GM20431 (cell line): ENCODE measurements around the gene TMEM215.

Source experiments
- in situ Hi-C: fragments of 300-500 bp; cut with MseI, MboI; formaldehyde crosslinking; loops from one replicate; pipeline ENCODE4 v1.15.0; 2020; ENCODE audit warnings: low sequenced_read_pairs; ENCODE audit not compliant: unreplicated experiment

TMEM215 gene, protein sequence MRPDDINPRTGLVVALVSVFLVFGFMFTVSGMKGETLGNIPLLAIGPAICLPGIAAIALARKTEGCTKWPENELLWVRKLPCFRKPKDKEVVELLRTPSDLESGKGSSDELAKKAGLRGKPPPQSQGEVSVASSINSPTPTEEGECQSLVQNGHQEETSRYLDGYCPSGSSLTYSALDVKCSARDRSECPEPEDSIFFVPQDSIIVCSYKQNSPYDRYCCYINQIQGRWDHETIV

DNA sequence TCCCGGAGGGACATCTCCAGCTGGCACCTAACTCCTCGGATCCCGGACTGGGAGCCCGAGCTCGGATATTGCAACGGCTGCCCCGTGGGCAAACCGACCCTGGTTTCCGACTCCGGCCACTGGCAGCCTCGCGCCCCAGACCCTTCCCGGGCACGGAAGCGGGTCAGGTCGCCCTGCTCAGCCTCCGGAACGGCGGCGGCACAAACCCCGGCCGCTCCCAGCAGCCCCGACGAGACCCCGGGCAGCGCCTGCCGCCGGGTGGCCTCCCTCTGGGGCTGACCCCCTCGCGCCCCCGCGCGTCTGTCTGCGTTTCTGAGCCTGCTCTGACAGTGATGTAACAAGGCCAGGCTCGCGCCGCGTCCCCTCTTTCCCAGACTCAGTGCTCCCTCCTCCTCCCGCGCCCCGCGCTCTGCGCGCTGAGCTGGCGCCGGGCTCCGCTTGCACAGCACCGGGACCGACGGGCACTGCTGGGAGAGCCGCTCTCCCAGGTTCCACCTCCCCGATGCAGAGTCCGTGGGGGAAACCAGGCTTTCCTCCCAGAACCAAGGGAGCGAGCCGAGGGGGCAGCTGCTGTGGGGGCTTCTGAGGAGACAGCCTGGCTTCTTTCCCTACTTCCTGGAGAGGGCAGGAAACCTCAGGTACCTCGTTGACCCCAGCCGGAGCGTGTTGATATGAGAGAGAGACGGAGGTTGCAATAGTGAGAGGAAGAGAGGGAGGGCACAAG lies at the start of gene TMEM215:
Gene TMEM215, plus strand, starts transcription at position 373 of the 724 bp plus-strand sequence. CDS start 644 bp downstream, outside the sequence.
- in situ Hi-C loops = loop anchor here (25.0 kb wide), 1 partner anchor 104 kb away; no protein-coding TSS in a partner anchor

DNA sequence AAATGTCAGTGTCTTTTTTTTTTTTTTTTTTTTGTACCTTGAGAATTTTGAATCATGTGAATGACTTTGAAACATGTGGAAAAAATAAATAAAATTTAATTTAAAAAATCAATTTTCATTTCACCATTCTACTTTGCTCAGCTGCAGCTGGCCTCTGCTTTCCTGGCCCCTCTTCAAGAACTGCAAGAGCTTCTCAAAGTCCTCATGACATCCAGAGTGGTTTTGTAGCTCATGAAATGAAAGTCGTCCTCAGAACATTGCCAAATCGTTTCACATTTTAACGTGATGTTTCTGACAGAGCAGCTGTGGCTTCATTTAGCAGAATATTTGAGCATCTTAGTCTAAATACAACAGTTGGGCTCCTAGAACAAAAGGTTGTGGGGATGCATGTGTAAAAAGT lies 47.9 kb upstream of the TMEM215 start:
- in situ Hi-C loops = no loop called here

DNA sequence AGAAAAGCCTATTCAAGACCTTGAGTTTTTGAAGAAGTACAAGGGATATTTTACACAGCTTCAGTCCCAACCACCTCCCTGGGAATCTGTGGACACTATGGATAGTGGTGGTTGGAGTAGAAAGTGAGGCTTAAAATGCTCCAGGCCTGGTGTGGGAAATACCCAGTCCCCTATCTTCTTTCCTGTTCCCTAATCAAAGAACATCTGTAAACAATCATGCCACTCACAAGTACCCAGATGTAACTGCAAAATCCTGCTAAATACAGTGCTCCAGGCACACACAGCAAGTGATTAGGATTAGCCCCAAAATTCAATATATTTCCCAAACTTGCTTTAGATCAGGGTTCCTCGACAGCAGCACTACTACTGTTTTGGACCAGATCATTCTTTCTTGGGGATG lies 46.0 kb upstream of the TMEM215 start:
- in situ Hi-C loops = no loop called here

DNA sequence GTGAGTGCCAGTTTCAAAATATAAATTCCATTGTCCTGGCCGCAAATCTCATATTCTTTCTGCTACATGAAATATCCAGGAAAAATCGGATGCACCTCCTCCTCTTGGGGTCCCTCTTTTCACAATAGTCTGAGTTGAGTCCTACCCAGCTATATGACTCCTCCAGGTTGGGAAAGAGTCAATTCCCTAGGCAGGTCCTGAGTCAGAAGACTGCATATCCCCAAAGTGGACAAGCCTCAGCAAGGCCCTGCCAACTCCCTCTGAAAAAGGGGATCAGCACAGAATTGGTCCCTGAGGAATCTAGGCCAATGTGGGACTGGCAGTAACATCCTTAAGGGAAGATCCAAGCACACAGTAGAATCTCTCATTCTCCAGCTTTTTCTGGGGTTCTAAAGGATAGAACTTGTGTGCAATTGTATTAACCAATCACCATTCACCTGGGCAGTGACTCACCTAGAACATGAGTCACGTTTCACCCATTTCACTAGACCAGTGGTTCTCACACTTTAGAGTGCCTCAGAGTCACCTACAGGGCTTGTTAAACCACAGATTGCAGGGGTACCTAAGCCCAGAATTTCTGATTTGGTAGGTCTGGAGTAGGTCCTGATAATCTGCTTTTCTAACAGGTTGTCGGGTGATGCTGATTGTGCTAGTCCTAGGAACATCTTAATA lies 44.7 kb upstream of the TMEM215 start:
- in situ Hi-C loops = no loop called here

DNA sequence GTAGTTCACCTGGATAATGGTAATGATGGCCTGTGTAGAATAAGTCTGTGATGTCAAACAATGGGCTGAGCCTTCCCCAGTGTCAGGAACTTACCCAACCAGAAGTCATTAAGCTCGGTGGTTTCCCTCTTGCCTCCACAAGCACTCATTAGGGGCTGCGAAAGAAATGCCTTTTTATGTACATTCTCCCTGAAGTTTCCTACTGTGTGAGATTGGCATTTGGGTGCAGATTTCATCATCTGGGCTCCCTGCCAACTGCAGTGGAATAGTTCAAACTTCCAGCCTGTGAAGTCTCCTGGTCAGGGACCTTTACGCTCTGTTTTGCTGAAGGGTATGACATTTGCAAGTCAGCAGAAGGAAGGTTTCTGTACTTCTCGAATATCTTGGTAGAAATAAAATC lies 41.6 kb upstream of the TMEM215 start:
- in situ Hi-C loops = no loop called here

DNA sequence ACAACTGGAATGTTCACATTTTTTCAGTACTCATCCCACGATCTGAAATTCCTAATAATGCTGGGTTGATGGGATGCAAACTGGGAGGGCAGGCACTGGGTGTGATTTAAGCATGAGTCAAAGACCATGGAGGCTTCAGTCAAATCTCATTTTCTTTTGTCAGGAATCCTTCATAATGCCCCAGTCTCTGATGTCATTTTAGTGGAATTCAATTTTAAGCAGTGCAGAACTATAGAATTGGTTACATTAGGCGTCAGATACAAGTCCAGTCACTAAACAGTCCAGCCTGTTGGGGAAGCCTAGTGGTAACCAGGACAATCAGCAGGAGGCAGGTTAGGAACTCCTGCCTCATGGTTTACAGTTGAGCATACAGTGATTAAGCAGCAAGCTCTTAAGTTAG lies 41.0 kb upstream of the TMEM215 start:
- in situ Hi-C loops = no loop called here

DNA sequence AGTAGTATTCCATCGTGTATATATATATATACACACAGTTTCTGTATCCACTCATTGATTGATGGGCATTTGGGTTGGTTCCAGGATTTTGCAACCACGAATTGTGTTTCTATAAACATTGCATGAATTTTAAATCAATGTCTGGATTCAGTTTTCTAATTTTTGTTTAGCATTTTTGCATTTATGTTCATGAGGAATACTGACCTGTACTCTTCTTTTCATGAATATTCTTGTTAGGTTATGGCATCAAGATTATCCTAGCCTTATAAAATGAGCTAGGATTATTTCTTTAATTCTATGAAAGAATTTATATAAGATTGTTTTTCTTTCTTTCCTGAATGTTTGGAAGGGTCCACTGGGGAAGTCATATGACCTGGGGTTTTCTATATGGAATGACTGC lies 35.3 kb upstream of the TMEM215 start:
- in situ Hi-C loops = no loop called here

DNA sequence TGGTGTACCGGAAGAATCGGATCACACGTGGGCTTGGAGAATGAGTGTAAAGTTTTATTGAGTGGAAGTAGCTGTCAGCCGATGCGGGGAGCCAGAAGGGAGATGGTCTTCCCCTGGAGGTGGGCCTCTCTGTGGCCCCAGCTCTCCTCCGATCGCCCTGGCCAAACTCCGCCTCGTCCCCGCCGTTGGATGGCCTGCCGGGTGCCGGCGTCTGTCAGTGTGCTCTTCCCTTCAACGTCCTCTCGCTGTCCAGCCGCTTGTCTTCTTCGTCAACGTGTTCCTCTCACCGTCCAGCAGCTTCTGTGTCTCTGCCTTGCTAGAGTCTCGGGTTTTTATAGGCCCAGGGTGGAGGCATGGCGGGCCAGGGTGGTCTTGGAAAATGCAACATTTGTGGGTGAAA lies 27.6 kb upstream of the TMEM215 start:
- in situ Hi-C loops = no loop called here

DNA sequence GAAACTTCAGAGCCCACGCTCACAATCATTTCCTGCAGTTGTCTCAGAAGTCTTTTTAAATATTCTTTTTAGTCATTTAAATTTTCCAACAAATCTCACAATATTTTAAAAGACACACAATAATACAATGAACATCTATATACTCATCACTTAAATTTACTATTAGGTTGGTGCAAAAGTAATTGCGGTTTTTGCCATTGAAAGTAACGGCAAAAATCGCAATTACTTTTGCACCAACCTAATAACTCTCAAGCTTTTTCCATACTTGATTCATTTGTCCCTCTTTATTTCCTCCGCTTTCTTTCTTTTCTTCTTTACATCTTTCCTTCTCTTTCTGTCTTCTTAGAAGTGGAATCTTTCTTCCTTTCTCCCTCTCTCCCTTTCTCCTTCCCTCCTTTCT lies 19.2 kb upstream of the TMEM215 start:
- in situ Hi-C loops = no loop called here

DNA sequence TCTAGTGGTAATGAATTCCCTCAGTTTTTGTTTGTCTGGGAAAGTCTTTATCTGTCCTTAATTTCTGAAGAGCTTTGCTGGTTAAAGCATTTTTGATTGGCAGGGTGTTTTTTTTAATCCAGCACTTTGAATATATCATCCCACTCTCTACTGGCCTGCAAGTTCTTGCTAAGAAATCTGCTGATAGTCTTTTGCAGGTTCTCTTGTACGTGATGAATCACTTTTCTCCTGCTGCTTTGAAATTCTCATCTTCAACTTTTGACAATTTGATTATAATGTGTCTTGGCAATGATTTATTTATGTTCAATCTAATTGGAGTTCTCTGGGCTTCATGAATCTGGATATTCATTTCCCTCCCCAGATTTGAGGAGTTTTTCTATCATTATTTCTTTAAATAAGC lies 8.1 kb upstream of the TMEM215 start:
- in situ Hi-C loops = loop anchor here (25.0 kb wide), 1 partner anchor 112 kb away; no protein-coding TSS in a partner anchor

DNA sequence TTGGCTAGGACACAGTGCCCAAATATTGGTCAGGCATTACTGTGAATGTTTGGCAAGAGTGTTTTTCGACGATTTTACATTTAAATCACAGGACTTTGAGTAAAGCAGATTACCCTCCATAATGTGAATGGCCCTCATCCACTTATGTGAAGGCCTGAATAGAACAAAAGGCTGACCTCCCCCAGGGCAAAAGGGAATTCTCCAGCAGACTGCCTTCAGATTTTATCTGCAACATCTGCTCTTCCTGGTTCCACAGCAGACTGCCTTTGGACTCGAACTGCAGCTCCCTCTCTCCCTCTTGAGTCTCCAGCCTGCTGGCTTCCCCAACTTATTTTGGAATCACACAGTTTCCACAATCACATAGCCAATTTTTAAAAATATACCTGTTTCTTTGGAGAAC lies 7.1 kb upstream of the TMEM215 start:
- in situ Hi-C loops = loop anchor here (25.0 kb wide), 1 partner anchor 111 kb away; no protein-coding TSS in a partner anchor

DNA sequence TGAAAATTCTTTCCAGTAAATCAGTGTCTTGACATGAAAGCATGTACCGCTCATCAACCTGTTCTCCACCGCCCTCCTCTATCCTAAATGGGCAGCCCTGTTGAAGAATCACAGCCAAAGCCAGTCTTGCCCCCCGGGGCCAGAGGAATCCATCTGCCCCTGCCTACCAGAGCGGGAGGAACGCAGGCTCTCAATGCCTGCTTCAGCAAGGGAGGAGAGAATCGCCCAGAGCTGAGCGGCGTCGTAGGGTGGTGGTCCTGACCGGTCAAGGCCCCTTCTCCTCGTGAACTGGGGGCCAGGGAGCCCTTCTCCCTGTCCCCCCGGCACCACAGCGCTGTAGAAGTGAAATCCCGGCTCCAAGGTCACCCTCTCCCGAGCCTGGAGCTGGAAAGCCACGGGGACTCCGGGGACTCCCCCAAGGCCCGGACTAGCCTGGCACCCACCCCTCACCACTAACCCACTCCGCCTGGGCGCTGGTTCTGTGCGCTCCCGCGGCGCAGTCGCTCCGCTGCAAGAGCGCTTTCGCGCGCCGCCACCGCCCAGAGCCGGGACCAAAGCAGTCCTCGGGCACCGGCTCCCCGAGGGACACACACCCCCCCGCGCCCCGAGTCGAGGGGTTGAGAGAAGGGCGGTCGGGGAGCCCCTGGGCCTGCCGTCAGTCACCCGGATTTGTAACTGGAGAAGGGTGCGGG lies 718 bp upstream of the TMEM215 start:
- in situ Hi-C loops = loop anchor here (25.0 kb wide), 1 partner anchor 105 kb away; no protein-coding TSS in a partner anchor

DNA sequence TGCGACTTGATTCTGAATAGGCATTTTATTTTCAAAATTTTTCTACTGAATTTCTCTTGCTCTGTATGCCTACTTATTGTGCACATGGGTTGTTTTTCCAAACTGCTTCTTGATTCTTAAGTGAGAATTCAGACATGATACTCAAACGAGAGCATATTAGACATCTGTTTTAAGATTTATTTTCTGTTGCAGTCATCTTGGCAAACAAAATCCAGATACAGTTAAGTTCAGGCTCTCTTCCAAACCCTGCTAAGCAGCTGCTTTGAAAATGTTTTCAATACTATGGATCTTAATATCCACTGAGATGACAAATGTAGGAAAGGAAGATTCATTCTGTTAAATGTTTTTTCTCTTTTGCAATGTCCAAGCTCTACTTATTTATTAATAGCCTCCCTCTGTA lies 4.5 kb downstream of the TMEM215 start:
- in situ Hi-C loops = loop anchor here (25.0 kb wide), 1 partner anchor 99 kb away; no protein-coding TSS in a partner anchor

DNA sequence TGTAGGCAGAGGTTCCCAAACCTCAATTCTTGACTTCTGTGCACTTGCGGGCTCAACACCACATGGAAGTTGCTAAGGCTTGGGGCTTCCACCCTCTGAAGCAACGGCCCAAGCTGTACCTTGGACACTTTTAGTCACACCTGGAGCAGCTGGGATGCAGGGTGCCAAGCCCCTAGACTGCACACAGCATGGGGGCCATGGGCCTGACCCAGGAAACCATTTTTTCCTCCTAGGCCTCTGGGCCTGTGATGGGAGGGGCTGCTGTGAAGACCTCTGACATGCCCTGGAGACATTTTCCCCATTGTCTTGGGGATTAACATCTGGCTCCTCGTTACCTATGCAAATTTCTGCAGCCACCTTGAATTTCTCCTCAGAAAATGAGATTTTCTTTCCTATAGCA lies 12.7 kb downstream of the TMEM215 start:
- in situ Hi-C loops = loop anchor here (25.0 kb wide), 1 partner anchor 91 kb away; no protein-coding TSS in a partner anchor

DNA sequence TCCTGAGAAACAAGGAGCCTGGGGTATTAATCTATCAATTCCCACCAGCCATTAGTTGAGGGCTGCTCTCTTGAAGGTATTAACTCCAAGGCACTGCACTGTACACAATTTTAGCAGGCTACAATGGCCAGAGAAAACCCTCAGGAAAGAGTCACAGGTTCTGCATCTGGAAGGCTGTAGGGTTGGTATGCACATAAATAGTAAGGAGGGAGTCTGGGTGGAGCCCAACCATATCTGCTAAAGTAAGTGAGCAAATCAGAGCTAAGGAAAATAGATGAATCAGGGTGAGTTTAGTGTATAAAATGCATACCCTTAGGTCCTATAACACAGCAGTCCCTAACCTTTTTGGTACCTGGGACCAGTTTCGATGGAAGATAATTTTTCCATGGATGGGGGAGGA lies 18.2 kb downstream of the TMEM215 start:
- in situ Hi-C loops = no loop called here

DNA sequence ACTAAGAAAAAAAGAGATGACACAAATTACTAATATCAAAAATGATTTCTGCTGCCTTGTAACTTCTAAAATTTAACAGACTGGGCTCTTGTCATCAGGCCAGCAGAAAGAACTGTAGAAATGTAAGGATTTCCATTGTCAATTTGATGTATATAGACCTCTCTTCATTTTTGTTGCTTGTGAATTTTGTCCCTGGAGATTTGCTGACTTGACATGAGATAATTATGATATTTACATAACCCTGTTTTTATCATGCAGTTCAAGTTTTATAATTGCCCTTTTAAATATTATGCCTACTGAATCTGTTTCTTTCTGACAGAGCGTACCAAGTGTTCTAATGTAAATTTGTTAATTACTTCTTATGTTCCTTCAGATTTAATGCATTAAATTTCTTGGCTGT lies 23.9 kb downstream of the TMEM215 start:
- in situ Hi-C loops = no loop called here

DNA sequence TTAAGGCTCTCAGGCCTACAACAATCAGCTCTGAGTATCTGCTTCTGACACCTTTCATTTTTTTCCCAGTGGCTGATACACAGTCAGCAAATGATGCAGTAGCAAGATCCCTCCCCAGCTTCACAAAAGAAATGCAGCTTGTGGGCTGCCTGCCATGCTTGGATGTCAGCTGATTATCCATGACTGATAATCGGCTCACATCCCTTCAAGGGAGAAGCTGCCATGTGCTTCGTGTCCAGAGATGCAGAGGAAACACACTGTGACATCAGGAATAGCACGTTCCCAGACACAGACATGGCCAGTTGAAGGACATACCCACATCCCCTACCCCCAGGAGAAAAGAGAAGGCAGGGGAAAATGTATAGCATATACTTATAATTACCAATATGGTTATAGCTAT lies 27.9 kb downstream of the TMEM215 start:
- in situ Hi-C loops = no loop called here

DNA sequence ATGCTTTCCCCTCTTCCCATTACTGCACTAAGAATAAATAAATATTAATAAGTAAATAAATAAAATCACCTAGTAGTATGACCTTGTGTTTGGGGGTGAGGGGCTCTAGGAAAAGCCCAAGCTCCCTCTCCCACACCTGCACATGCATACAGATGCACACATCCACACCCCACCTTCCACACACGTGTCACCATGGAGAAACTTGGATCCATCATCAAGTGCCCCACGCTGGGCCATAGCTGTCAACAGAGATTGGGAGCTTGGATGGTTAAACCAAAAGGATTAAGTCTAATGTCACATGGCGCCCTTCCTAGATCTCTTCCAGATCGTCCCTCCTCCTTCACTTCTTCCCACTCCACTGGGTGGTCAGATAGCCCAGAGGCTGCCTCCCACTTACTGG lies 37.0 kb downstream of the TMEM215 start:
- in situ Hi-C loops = no loop called here

DNA sequence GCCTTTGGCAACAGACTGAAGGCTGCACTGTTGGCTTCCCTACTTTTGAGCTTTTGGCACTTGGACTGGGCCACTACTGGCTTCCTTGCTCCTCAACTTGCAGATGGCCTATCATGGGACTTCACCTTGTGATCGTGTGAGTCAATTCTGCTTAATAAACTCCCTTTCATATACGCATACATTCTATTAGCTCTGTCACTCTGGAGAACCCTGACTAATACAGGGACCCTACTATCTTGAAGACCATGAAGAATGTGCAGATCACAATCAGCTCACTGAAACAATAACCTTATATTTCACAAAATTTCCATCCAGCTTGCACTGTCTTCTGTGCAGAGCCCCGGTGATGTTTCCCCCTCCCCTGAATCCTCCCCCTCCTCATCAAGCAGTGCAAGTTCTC lies 39.8 kb downstream of the TMEM215 start:
- in situ Hi-C loops = no loop called here

DNA sequence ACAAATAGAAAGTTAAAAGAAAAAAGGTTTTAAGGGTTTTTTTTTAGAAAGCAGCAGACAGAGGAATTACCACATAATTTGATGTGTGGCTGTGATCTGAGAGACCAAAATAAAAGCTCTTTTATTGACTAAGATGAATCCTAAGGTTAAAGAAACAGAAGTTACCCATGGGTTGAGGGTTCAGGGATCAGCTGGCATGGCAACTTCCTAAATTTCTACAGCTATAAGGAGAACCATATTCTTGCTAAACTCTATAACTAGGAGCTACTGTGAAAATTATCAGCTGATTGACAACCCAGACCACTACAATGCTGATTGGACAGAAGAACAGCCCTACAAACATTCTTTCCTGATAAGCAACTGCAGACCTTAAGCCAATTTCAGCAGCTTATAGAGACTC lies 40.2 kb downstream of the TMEM215 start:
- in situ Hi-C loops = no loop called here
